Measurements from ENCODE around the gene SMIM1. TPM values are rescaled to one million over a fixed set of nuclear protein-coding genes. Genes with fewer than 3 reads are reported as not detected.
A peak's percentile ranks its signal among the peaks of the same experiment; 100 is the strongest.

SMIM1 gene
- polyA plus RNA-seq, 3 donors = 1.1 to 2.7 (median 1.4) TPM

DNA sequence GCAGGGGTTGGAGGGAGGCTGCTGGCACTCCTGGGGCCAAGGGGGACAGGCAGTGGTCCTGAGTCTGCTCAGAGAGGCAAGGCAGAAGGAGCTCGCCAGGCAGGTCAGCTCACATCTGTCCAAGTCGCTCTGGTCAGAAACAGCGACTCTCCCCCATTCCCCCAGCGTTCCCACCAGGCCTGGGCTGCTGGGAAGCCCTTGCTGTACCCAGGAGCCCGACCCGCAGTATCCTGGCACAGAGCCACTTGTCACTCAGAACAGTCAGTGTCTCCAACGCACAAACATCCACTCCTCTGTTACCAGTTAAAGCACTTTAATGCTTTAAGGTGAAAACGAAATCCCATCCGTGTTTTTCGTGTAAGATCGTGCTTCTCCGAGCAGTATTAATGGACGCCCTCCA is 36.9 kb upstream of the SMIM1 start:
- peaks cover 16 to 20% of the 10 kb centered on the region in 2 donors for H3K36me3 Mint-ChIP-seq
- H3K36me3 ChIP-seq (replicated peaks in 1 of 2; ENCODE audit: control insufficient read depth in 1 of 2, insufficient read depth in 2 of 2, low read length in 2 of 2) = peaks cover 7 to 39% of the 10 kb centered on the region in 2 donors

DNA sequence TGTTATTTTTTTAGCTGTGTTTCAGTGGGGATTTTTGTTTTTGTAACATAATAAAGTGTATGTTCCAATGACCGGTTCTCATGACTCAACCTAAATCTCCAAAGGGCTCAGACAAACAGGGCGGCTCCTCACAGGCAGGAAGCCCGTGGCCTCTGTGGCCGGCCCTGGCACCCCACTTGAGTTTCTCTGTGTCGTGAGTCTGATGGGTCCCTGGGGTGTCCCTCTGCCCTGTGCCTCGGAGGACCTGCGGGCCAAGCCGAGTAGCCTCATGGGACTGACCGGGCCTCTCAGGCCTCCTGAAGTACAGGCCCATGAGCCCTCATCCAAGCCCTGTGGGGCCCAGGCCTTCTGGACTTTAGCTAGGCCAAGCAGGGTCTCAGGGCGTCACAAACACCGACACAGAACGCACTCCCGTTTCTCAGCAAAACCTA is 36.4 kb upstream of the SMIM1 start:
- no peaks in the 10 kb centered on the region for H3K4me1 Mint-ChIP-seq
- H3K9me3 Mint-ChIP-seq = no peaks in the 10 kb centered on the region
- peaks cover 18 to 20% of the 10 kb centered on the region in 2 donors for H3K36me3 Mint-ChIP-seq
- no peak overlapping the region for H3K4me3 Mint-ChIP-seq
- intact Hi-C loops (cut with micrococcal nuclease) = no loop called here
- Histone ChIP-seq H3K27ac (ENCODE audit: low read depth in 1 of 2, low read length in 2 of 2) (no peak overlapping the region), H3K4me3 (replicated peaks in 1 of 3; ENCODE audit: low read depth in 2 of 3, low read length in 3 of 3) (no peak overlapping the region), H3K9ac (ENCODE audit: insufficient read depth, low read length, poor library complexity, severe bottlenecking) (no peak overlapping the region), H3K4me2 (replicated peaks; ENCODE audit: extremely low read depth, low read length, poor library complexity, severe bottlenecking) (no peak overlapping the region), H3K36me3 (replicated peaks in 1 of 2; ENCODE audit: control insufficient read depth in 1 of 2, insufficient read depth in 2 of 2, low read length in 2 of 2) (peaks cover 7 to 39% of the 10 kb centered on the region in 2 donors), H2AFZ (ENCODE audit: insufficient read depth, low read depth, low read length, poor library complexity, severe bottlenecking) (no peak overlapping the region), H3K9me3 (replicated peaks in 1 of 2; ENCODE audit: control insufficient read depth in 1 of 2, insufficient read depth in 1 of 2, low read length in 2 of 2) (no peaks in the 10 kb centered on the region), H3K4me1 (ENCODE audit: control insufficient read depth in 1 of 2, insufficient read depth in 2 of 2, low read length in 2 of 2) (no peaks in the 10 kb centered on the region), H4K20me1 (ENCODE audit: insufficient read depth, low read length) (no peaks in the 10 kb centered on the region), H3K79me2 (ENCODE audit: insufficient read depth, low read length) (no peaks in the 10 kb centered on the region), H3K27me3 (ENCODE audit: control insufficient read depth in 2 of 2, insufficient read depth in 2 of 2, low read length in 2 of 2) (no peaks in the 10 kb centered on the region)
- H3K27me3 Mint-ChIP-seq (ENCODE audit: low read depth in 3 of 3) = peaks cover 0 to 6% (median 2%) of the 10 kb centered on the region in 3 donors
- TF ChIP-seq CTCF (IDR thresholded peaks at IDR 0.05) = no peak
- no peak for DNase-seq
- WGBS (ENCODE audit: insufficient coverage) = 89% methylated on average over 12 of the region's 13 CpGs
- H3K27ac Mint-ChIP-seq = no peak overlapping the region

More for the DNA sequence above, 36.9 kb upstream of the SMIM1 start:
- Mint-ChIP-seq H3K4me1 (no peaks in the 10 kb centered on the region), H3K4me3 (no peak overlapping the region), H3K27ac (peak overlapping the region in 1 of 7 donors; percentile 21), H3K27me3 (ENCODE audit: low read depth in 3 of 3) (peaks cover 2 to 8% (median 2%) of the 10 kb centered on the region in 3 donors), H3K9me3 (no peaks in the 10 kb centered on the region)
- Histone ChIP-seq H3K9ac (ENCODE audit: insufficient read depth, low read length, poor library complexity, severe bottlenecking) (no peak overlapping the region), H3K4me3 (replicated peaks in 1 of 3; ENCODE audit: low read depth in 2 of 3, low read length in 3 of 3) (no peak overlapping the region), H3K79me2 (ENCODE audit: insufficient read depth, low read length) (no peaks in the 10 kb centered on the region), H4K20me1 (ENCODE audit: insufficient read depth, low read length) (no peaks in the 10 kb centered on the region), H3K27me3 (ENCODE audit: control insufficient read depth in 2 of 2, insufficient read depth in 2 of 2, low read length in 2 of 2) (no peaks in the 10 kb centered on the region), H2AFZ (ENCODE audit: insufficient read depth, low read depth, low read length, poor library complexity, severe bottlenecking) (no peak overlapping the region), H3K9me3 (replicated peaks in 1 of 2; ENCODE audit: control insufficient read depth in 1 of 2, insufficient read depth in 1 of 2, low read length in 2 of 2) (no peaks in the 10 kb centered on the region), H3K4me2 (replicated peaks; ENCODE audit: extremely low read depth, low read length, poor library complexity, severe bottlenecking) (no peak overlapping the region), H3K27ac (ENCODE audit: low read depth in 1 of 2, low read length in 2 of 2) (no peak overlapping the region), H3K4me1 (ENCODE audit: control insufficient read depth in 1 of 2, insufficient read depth in 2 of 2, low read length in 2 of 2) (no peaks in the 10 kb centered on the region)
- TF ChIP-seq CTCF (IDR thresholded peaks at IDR 0.05) = no peak
- no peak for DNase-seq
- intact Hi-C loops (cut with micrococcal nuclease) = no loop called here
- WGBS (ENCODE audit: insufficient coverage) = 95% methylated on average over 6 of the region's 13 CpGs
